Colonic mucosa (tissue), 4 donors: Measurements from ENCODE around the gene LIM2. TPM values are rescaled to one million over a fixed set of nuclear protein-coding genes. Genes with fewer than 3 reads are reported as not detected.

Source experiments
- DNase-seq: peaks from one replicate; pipeline ENCODE4 v3.0.0-alpha.2; 2020
- H3K27ac ChIP-seq: fragments of 200-600 bp; one replicate; pipeline ENCODE4 v1.8.0; 2021
- H3K27me3 ChIP-seq: fragments of 200-600 bp; one replicate; pipeline ENCODE4 v1.8.0; 2021
- H3K36me3 ChIP-seq: fragments of 200-600 bp; one replicate; pipeline ENCODE4 v1.8.0; 2021
- H3K4me1 ChIP-seq: fragments of 200-600 bp; one replicate; pipeline ENCODE4 v1.8.0; 2021; ENCODE audit warnings: mild to moderate bottlenecking
- H3K4me3 ChIP-seq: fragments of 200-600 bp; one replicate; pipeline ENCODE4 v1.8.0; 2021
- H3K9ac ChIP-seq, 2 donors: one replicate each; pipeline ENCODE4 v1.7.0; 2013; ENCODE audit warnings: control low read depth in 2 of 2, low read depth in 2 of 2, low read length in 2 of 2
- H3K9me3 ChIP-seq: fragments of 200-600 bp; one replicate; pipeline ENCODE4 v1.8.0; 2021
- CTCF ChIP-seq: fragments of 200-600 bp; IDR thresholded peaks from one replicate; pipeline ENCODE4 v1.8.0; 2022; ENCODE audit warnings: antibody characterized with exemption, mild to moderate bottlenecking
- intact Hi-C: fragments of 100-400 bp; cut with DNase I; formaldehyde crosslinking; loops from one replicate; pipeline ENCODE4 v1.14.1; 2022
- total RNA-seq, 2 donors: library from RNA; stranded (reverse); fragmentation: NEBNext Ultra II Directional in 1 of 2; extraction: Animal tissue kit (Norgen Biotek cat#: 25700) in 1 of 2; gene quantifications; one replicate each; pipeline ENCODE4 v1.2.1, GENCODE V29; 2021
- donor health status: healthy.
- donor health status: DM: no; HTN: no; CAD: no.
- donor health status: DM: no; HTN: no; CAD: no.

Gene LIM2
- total RNA-seq, 2 donors from 2014 or later: not detected

- H3K27ac ChIP-seq: no peak overlapping the region
- H3K4me3 ChIP-seq: no peak overlapping the region
- no peak overlapping the region for H3K9ac ChIP-seq
- no peak for DNase-seq
- no peaks in the 10 kb centered on the region for H3K4me1 ChIP-seq
- TF ChIP-seq CTCF: no peak
- intact Hi-C loops: no loop called here
- no peaks in the 10 kb centered on the region for H3K9me3 ChIP-seq
- no peaks in the 10 kb centered on the region for H3K36me3 ChIP-seq
- no peaks in the 10 kb centered on the region for H3K27me3 ChIP-seq
These were observed 1.4 kb upstream of the LIM2 start for GRCh38 chr19:51389143-51389542.

- Histone ChIP-seq H3K36me3 (no peaks in the 10 kb centered on the region), H3K27me3 (no peaks in the 10 kb centered on the region), H3K4me1 (no peaks in the 10 kb centered on the region), H3K9me3 (no peaks in the 10 kb centered on the region), H3K27ac (no peak overlapping the region), H3K4me3 (no peak overlapping the region), H3K9ac (no peak overlapping the region)
- no peak for DNase-seq
- intact Hi-C loops: no loop called here
- no peak for TF ChIP-seq CTCF
These were observed 773 bp downstream of the LIM2 start for GRCh38 chr19:51386882-51387520.

- intact Hi-C loops: no loop called here
- Histone ChIP-seq H3K9ac (no peak overlapping the region), H3K27me3 (no peaks in the 10 kb centered on the region), H3K4me1 (no peaks in the 10 kb centered on the region), H3K36me3 (no peaks in the 10 kb centered on the region), H3K27ac (no peak overlapping the region), H3K4me3 (no peak overlapping the region), H3K9me3 (no peaks in the 10 kb centered on the region)
- TF ChIP-seq CTCF: no peak
- DNase-seq: no peak
These were observed 5.8 kb downstream of the LIM2 start for GRCh38 chr19:51382004-51382403.

GRCh38 chr19:51380379-51380778 is 7.4 kb downstream of the LIM2 start:
- Histone ChIP-seq H3K27ac (no peak overlapping the region), H3K4me1 (no peaks in the 10 kb centered on the region), H3K27me3 (no peaks in the 10 kb centered on the region), H3K36me3 (no peaks in the 10 kb centered on the region), H3K9ac (no peak overlapping the region), H3K9me3 (no peaks in the 10 kb centered on the region), H3K4me3 (no peak overlapping the region)
- no peak for TF ChIP-seq CTCF
- intact Hi-C loops: no loop called here
- DNase-seq: no peak

GRCh38 chr19:51377422-51377821 is 10.4 kb downstream of the LIM2 start:
- Histone ChIP-seq H3K27me3 (no peaks in the 10 kb centered on the region), H3K4me3 (no peak overlapping the region), H3K9ac (no peak overlapping the region), H3K27ac (no peak overlapping the region), H3K4me1 (no peaks in the 10 kb centered on the region), H3K9me3 (no peaks in the 10 kb centered on the region), H3K36me3 (no peaks in the 10 kb centered on the region)
- intact Hi-C loops: no loop called here
- no peak for TF ChIP-seq CTCF
- DNase-seq: no peak
